Activated T-cell treated with anti-CD3 and anti-CD28 coated beads, Interleukin-2, amount 50 U/mL, for 4 hours (primary cell): ENCODE measurements around the gene CCDC192. TPM values are rescaled to one million over a fixed set of nuclear protein-coding genes. Genes with fewer than 3 reads are reported as not detected.

ENCODE experiments used
- ATAC-seq, 2 donors: fragments of 200-7000 bp; cut with Tn5 transposase; one replicate each; pipeline ENCODE4 v1.10.0; 2021
- DNase-seq: peaks from one replicate; pipeline ENCODE4 v3.0.0-alpha.2; 2020
- H3K27me3 Mint-ChIP-seq: one replicate; pipeline ENCODE4 v1.8.0; 2021; ENCODE audit warnings: low read depth, mixed read lengths
- H3K36me3 Mint-ChIP-seq: one replicate; pipeline ENCODE4 v1.8.0; 2022; ENCODE audit warnings: mixed read lengths; ENCODE audit not compliant: insufficient read depth
- H3K4me1 Mint-ChIP-seq: one replicate; pipeline ENCODE4 v1.8.0; 2021; ENCODE audit warnings: low read depth, mixed read lengths
- H3K4me3 Mint-ChIP-seq: one replicate; pipeline ENCODE4 v1.8.0; 2021; ENCODE audit warnings: mild to moderate bottlenecking, moderate library complexity, mixed read lengths
- H3K9me3 Mint-ChIP-seq: one replicate; pipeline ENCODE4 v1.8.0; 2021; ENCODE audit warnings: mixed read lengths
- total RNA-seq, 3 donors: library from RNA; stranded (reverse); gene quantifications; one replicate each; pipeline ENCODE4 v1.2.1, GENCODE V29; 2021

The CCDC192 gene
- total RNA-seq, 3 donors from 2014 or later = not detected

- no peak for ATAC-seq
- H3K4me1 Mint-ChIP-seq = peaks cover 1% of the 10 kb centered on the region
- H3K4me3 Mint-ChIP-seq = no peak overlapping the region
- no peaks in the 10 kb centered on the region for H3K36me3 Mint-ChIP-seq
- no peak for DNase-seq
- H3K27me3 Mint-ChIP-seq = no peaks in the 10 kb centered on the region
- H3K9me3 Mint-ChIP-seq = peaks cover 5% of the 10 kb centered on the region
These were observed 239.3 kb downstream of the CCDC192 start for GRCh38 chr5:127942246-127943060.

GRCh38 chr5:127943061-127943371 lies 239.8 kb downstream of the CCDC192 start:
- no peak overlapping the region for H3K4me3 Mint-ChIP-seq
- H3K27me3 Mint-ChIP-seq = no peaks in the 10 kb centered on the region
- ATAC-seq (no peak), DNase-seq (no peak)
- H3K9me3 Mint-ChIP-seq = peaks cover 5% of the 10 kb centered on the region
- H3K4me1 Mint-ChIP-seq = peaks cover 1% of the 10 kb centered on the region
- no peaks in the 10 kb centered on the region for H3K36me3 Mint-ChIP-seq

GRCh38 chr5:127944125-127944524 lies 240.9 kb downstream of the CCDC192 start:
- DNase-seq (no peak), ATAC-seq (no peak)
- Mint-ChIP-seq H3K9me3 (peaks cover 5% of the 10 kb centered on the region), H3K4me3 (no peak overlapping the region), H3K36me3 (no peaks in the 10 kb centered on the region), H3K27me3 (no peaks in the 10 kb centered on the region), H3K4me1 (peaks cover 1% of the 10 kb centered on the region)

GRCh38 chr5:127947941-127948340 lies 244.8 kb downstream of the CCDC192 start:
- Mint-ChIP-seq H3K4me1 (no peaks in the 10 kb centered on the region), H3K9me3 (peaks cover 5% of the 10 kb centered on the region), H3K4me3 (no peak overlapping the region), H3K27me3 (no peaks in the 10 kb centered on the region), H3K36me3 (peaks cover 15% of the 10 kb centered on the region)
- ATAC-seq = no peak
- DNase-seq = no peak

GRCh38 chr5:127950707-127951391 lies 247.7 kb downstream of the CCDC192 start:
- ATAC-seq (no peak), DNase-seq (no peak)
- H3K27me3 Mint-ChIP-seq = no peaks in the 10 kb centered on the region
- no peak overlapping the region for H3K4me3 Mint-ChIP-seq
- H3K9me3 Mint-ChIP-seq = peaks cover 5% of the 10 kb centered on the region
- peaks cover 23% of the 10 kb centered on the region for H3K36me3 Mint-ChIP-seq
- H3K4me1 Mint-ChIP-seq = no peaks in the 10 kb centered on the region

GRCh38 chr5:127951791-127952190 lies 248.6 kb downstream of the CCDC192 start:
- no peaks in the 10 kb centered on the region for H3K27me3 Mint-ChIP-seq
- H3K4me1 Mint-ChIP-seq = no peaks in the 10 kb centered on the region
- ATAC-seq (no peak), DNase-seq (no peak)
- H3K36me3 Mint-ChIP-seq = peaks cover 27% of the 10 kb centered on the region
- H3K9me3 Mint-ChIP-seq = peaks cover 4% of the 10 kb centered on the region
- no peak overlapping the region for H3K4me3 Mint-ChIP-seq

GRCh38 chr5:127957183-127957582 lies 254.0 kb downstream of the CCDC192 start:
- ATAC-seq (no peak), DNase-seq (no peak)
- H3K9me3 Mint-ChIP-seq = no peaks in the 10 kb centered on the region
- H3K27me3 Mint-ChIP-seq = no peaks in the 10 kb centered on the region
- H3K36me3 Mint-ChIP-seq = peaks cover 13% of the 10 kb centered on the region
- H3K4me1 Mint-ChIP-seq = peaks cover 15% of the 10 kb centered on the region
- no peak overlapping the region for H3K4me3 Mint-ChIP-seq

- Mint-ChIP-seq H3K27me3 (no peaks in the 10 kb centered on the region), H3K9me3 (no peaks in the 10 kb centered on the region), H3K4me1 (peaks cover 15% of the 10 kb centered on the region), H3K36me3 (peaks cover 12% of the 10 kb centered on the region), H3K4me3 (no peak overlapping the region)
- DNase-seq (no peak), ATAC-seq (no peak)
These were observed 254.6 kb downstream of the CCDC192 start for GRCh38 chr5:127957701-127958239.

- peaks cover 15% of the 10 kb centered on the region for H3K4me1 Mint-ChIP-seq
- no peak for DNase-seq
- peaks cover 9% of the 10 kb centered on the region for H3K36me3 Mint-ChIP-seq
- no peak for ATAC-seq
- H3K9me3 Mint-ChIP-seq = no peaks in the 10 kb centered on the region
- no peaks in the 10 kb centered on the region for H3K27me3 Mint-ChIP-seq
- H3K4me3 Mint-ChIP-seq = no peak overlapping the region
These were observed 255.3 kb downstream of the CCDC192 start for GRCh38 chr5:127958421-127959011.

- no peak for DNase-seq
- H3K4me1 Mint-ChIP-seq = peaks cover 15% of the 10 kb centered on the region
- H3K4me3 Mint-ChIP-seq = no peak overlapping the region
- peaks cover 9% of the 10 kb centered on the region for H3K36me3 Mint-ChIP-seq
- H3K27me3 Mint-ChIP-seq = no peaks in the 10 kb centered on the region
- no peak for ATAC-seq
- no peaks in the 10 kb centered on the region for H3K9me3 Mint-ChIP-seq
These were observed 256.1 kb downstream of the CCDC192 start for GRCh38 chr5:127959152-127959764.

- Mint-ChIP-seq H3K27me3 (no peaks in the 10 kb centered on the region), H3K36me3 (peaks cover 15% of the 10 kb centered on the region), H3K4me1 (peaks cover 15% of the 10 kb centered on the region), H3K4me3 (no peak overlapping the region), H3K9me3 (peaks cover 5% of the 10 kb centered on the region)
- no peak for DNase-seq
- no peak for ATAC-seq
These were observed 257.1 kb downstream of the CCDC192 start for GRCh38 chr5:127960270-127960691.

GRCh38 chr5:127961006-127961762 lies 258.0 kb downstream of the CCDC192 start:
- Mint-ChIP-seq H3K27me3 (no peaks in the 10 kb centered on the region), H3K4me3 (no peak overlapping the region), H3K9me3 (peaks cover 8% of the 10 kb centered on the region), H3K4me1 (peaks cover 15% of the 10 kb centered on the region), H3K36me3 (peaks cover 16% of the 10 kb centered on the region)
- ATAC-seq = no peak
- no peak for DNase-seq

GRCh38 chr5:127961763-127962145 lies 258.6 kb downstream of the CCDC192 start:
- DNase-seq (no peak), ATAC-seq (no peak)
- H3K36me3 Mint-ChIP-seq = peaks cover 19% of the 10 kb centered on the region
- H3K9me3 Mint-ChIP-seq = peaks cover 8% of the 10 kb centered on the region
- no peak overlapping the region for H3K4me3 Mint-ChIP-seq
- no peaks in the 10 kb centered on the region for H3K27me3 Mint-ChIP-seq
- H3K4me1 Mint-ChIP-seq = peaks cover 15% of the 10 kb centered on the region

- Mint-ChIP-seq H3K9me3 (peaks cover 8% of the 10 kb centered on the region), H3K36me3 (peaks cover 23% of the 10 kb centered on the region), H3K4me3 (no peak overlapping the region), H3K4me1 (peaks cover 15% of the 10 kb centered on the region), H3K27me3 (no peaks in the 10 kb centered on the region)
- ATAC-seq = no peak
- DNase-seq = no peak
These were observed 259.3 kb downstream of the CCDC192 start for GRCh38 chr5:127962491-127962890.
